OCI-LY3 (cell line): ENCODE measurements around the gene TMEM120A.

ENCODE experiments used
- H2AFZ ChIP-seq: fragments of 200-600, 300-600 bp; shearing (Covaris generic); 2 replicates; pipeline ENCODE4 v1.6.0; 2014; ENCODE audit warnings: antibody characterized with exemption, low read depth, low read length
- H3K27ac ChIP-seq: fragments of 200-600, 300-600 bp; sonication (generic); 2 replicates; pipeline ENCODE4 v1.5.1; 2014; ENCODE audit warnings: mild to moderate bottlenecking, low read length, moderate library complexity, mixed read lengths
- H3K27me3 ChIP-seq: fragments of 200-600, 300-600 bp; sonication (generic); 2 replicates; pipeline ENCODE4 v1.6.1; 2014; ENCODE audit warnings: low read depth, low read length, mixed read lengths
- H3K36me3 ChIP-seq: fragments of 200-600, 300-600 bp; sonication (generic); replicated peaks from 2 replicates; pipeline ENCODE3; 2014; ENCODE audit warnings: low read depth, low read length, mixed read lengths
- H3K4me1 ChIP-seq: fragments of 300-600, 200-600 bp; sonication (generic); 2 replicates; pipeline ENCODE4 v1.6.1; 2014; ENCODE audit warnings: low read length, mixed read lengths
- H3K4me2 ChIP-seq: fragments of 200-600, 300-600 bp; sonication (generic); 2 replicates; pipeline ENCODE4 v1.6.1; 2014; ENCODE audit warnings: low read length, mixed read lengths
- H3K4me3 ChIP-seq: fragments of 300-600, 200-600 bp; sonication (generic); 2 replicates; pipeline ENCODE4 v1.5.1; 2014; ENCODE audit warnings: antibody characterized with exemption, mild to moderate bottlenecking, low read length, moderate library complexity
- H3K79me2 ChIP-seq: fragments of 300-600, 200-600 bp; shearing (Covaris generic); 2 replicates; pipeline ENCODE4 v1.6.1; 2014; ENCODE audit warnings: mild to moderate bottlenecking, low read length, mixed read lengths
- H3K9ac ChIP-seq: fragments of 300-600, 200-600 bp; shearing (Covaris generic); 2 replicates; pipeline ENCODE4 v1.6.0; 2014; ENCODE audit warnings: mild to moderate bottlenecking, low read length, moderate library complexity
- H3K9me3 ChIP-seq: fragments of 200-600, 300-600 bp; shearing (Covaris generic); 2 replicates; pipeline ENCODE4 v1.6.1; 2014; ENCODE audit warnings: low read length, mixed read lengths; ENCODE audit not compliant: insufficient read depth
- H4K20me1 ChIP-seq: fragments of 200-600, 300-600 bp; sonication (generic); 2 replicates; pipeline ENCODE4 v1.6.1; 2016; ENCODE audit warnings: low read length, mixed read lengths; ENCODE audit not compliant: insufficient read depth
- CTCF ChIP-seq: fragments of 200-600, 300-600 bp; sonication (generic); IDR thresholded peaks from 2 replicates; pipeline ENCODE4 v1.5.1; 2014; ENCODE audit warnings: antibody characterized with exemption, low read length, low read depth
- EZH2phosphoT487 ChIP-seq: fragments of 200-600 bp; shearing (Covaris generic); IDR thresholded peaks from 2 replicates; pipeline ENCODE4 v1.6.1; 2018; ENCODE audit warnings: antibody characterized with exemption, mixed run types, low read depth

TMEM120A gene

GRCh38 chr7:75987805-75988567, 6.4 kb downstream of the TMEM120A start:
- H3K36me3 ChIP-seq, result peaks cover 2% of the 10 kb centered on the region
- H3K9ac ChIP-seq, result no peak overlapping the region
- no peaks in the 10 kb centered on the region for H4K20me1 ChIP-seq
- no peak overlapping the region for H2AFZ ChIP-seq
- H3K27me3 ChIP-seq, result no peaks in the 10 kb centered on the region
- H3K79me2 ChIP-seq, result no peaks in the 10 kb centered on the region
- no peak overlapping the region for H3K4me3 ChIP-seq
- no peak overlapping the region; the same call in 1 of the 2 replicates for H3K27ac ChIP-seq
- TF ChIP-seq EZH2phosphoT487 (no peak), CTCF (no peak)
- H3K4me2 ChIP-seq, result no peak overlapping the region; the same call in 1 of the 2 replicates
- H3K4me1 ChIP-seq, result peaks cover 21% of the 10 kb centered on the region
- no peaks in the 10 kb centered on the region for H3K9me3 ChIP-seq

GRCh38 chr7:75987026-75987804, 7.2 kb downstream of the TMEM120A start:
- Histone ChIP-seq H3K27me3 (no peaks in the 10 kb centered on the region), H3K9ac (no peak overlapping the region), H3K27ac (no peak overlapping the region), H4K20me1 (no peaks in the 10 kb centered on the region), H3K36me3 (peaks cover 2% of the 10 kb centered on the region), H2AFZ (no peak overlapping the region), H3K79me2 (no peaks in the 10 kb centered on the region), H3K4me1 (peaks cover 21% of the 10 kb centered on the region), H3K4me2 (no peak overlapping the region), H3K4me3 (no peak overlapping the region), H3K9me3 (no peaks in the 10 kb centered on the region)
- TF ChIP-seq EZH2phosphoT487 (no peak), CTCF (no peak)

- no peaks in the 10 kb centered on the region for H3K79me2 ChIP-seq
- TF ChIP-seq CTCF (no peak), EZH2phosphoT487 (no peak)
- H3K27ac ChIP-seq, result no peak overlapping the region
- no peak overlapping the region for H3K9ac ChIP-seq
- H3K4me1 ChIP-seq, result peaks cover 21% of the 10 kb centered on the region
- H3K27me3 ChIP-seq, result no peaks in the 10 kb centered on the region
- H3K36me3 ChIP-seq, result peaks cover 2% of the 10 kb centered on the region
- H3K9me3 ChIP-seq, result no peaks in the 10 kb centered on the region
- H3K4me3 ChIP-seq, result no peak overlapping the region
- no peaks in the 10 kb centered on the region for H4K20me1 ChIP-seq
- no peak overlapping the region for H2AFZ ChIP-seq
- no peak overlapping the region for H3K4me2 ChIP-seq
These were observed 8.1 kb downstream of the TMEM120A start for GRCh38 chr7:75986147-75986781.
